SK-N-MC (cell line): ENCODE results near the gene CDK11B.
"Not testable (repeated sequence)": the region's sequence is repeated elsewhere in the genome, so short reads cannot be mapped to it uniquely, and the experiment has no call there.

ENCODE experiments used
- EZH2 ChIP-seq: fragments of 200-600 bp; sonication (generic); IDR thresholded peaks from one replicate; pipeline ENCODE4 v1.6.1; 2017; ENCODE audit warnings: antibody characterized with exemption
- FOXP2 ChIP-seq: optimal IDR thresholded peaks from 2 replicates; pipeline ENCODE3; 2011; ENCODE audit warnings: mild to moderate bottlenecking, moderate library complexity; ENCODE audit not compliant: insufficient read depth; ENCODE audit errors: extremely low read length, control extremely low read depth
- POLR2AphosphoS5 ChIP-seq: IDR thresholded peaks from 2 replicates; pipeline ENCODE4 v1.6.1; 2012; ENCODE audit warnings: mild to moderate bottlenecking, low read depth, low read length, borderline replicate concordance

GRCh38 chr1:1702506-1702905, 43.7 kb upstream of the CDK11B start:
- not testable (repeated sequence) for TF ChIP-seq EZH2, POLR2AphosphoS5, FOXP2
